ENCODE data around the gene EXOSC9.
"Not testable (repeated sequence)": the region's sequence is repeated elsewhere in the genome, so short reads cannot be mapped to it uniquely, and the experiment has no call there.

The EXOSC9 gene, protein sequence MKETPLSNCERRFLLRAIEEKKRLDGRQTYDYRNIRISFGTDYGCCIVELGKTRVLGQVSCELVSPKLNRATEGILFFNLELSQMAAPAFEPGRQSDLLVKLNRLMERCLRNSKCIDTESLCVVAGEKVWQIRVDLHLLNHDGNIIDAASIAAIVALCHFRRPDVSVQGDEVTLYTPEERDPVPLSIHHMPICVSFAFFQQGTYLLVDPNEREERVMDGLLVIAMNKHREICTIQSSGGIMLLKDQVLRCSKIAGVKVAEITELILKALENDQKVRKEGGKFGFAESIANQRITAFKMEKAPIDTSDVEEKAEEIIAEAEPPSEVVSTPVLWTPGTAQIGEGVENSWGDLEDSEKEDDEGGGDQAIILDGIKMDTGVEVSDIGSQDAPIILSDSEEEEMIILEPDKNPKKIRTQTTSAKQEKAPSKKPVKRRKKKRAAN

DNA sequence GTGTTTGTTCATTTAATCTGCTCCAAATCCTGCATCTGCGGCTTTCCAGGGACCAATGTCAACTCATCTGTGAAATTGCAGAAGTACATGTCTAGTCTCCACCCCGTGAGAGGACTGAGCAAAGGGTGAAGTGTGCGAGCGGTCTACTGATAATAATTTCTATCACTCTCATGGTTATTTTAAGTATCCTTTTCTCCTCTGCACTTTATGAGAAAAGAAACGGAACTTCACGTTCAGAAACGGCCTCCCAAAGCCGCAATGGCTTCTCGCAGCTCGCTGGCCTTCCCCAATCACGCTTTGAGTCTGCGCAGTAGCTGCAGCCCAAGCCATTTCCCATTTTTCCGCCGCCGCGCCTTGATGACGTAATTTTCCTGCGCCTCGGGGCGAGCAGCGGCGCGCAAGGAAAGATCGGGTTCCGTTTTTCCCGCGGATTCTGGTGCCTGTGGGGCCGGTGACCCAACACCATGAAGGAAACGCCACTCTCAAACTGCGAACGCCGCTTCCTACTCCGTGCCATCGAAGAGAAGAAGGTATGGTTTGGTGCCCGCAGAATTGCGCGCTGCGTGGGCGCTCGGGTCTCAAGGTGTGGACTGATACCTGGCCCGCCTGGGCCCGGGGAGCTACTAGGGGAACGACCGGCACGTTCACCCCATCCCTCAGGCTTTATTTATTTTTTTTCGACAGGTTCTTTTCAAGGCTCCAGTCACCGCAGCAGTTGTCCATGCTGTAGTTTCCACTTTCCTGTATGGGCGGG, at the start of gene EXOSC9:
Gene EXOSC9 (plus strand): TSS at position 363 of the 754 bp plus-strand sequence. CDS start 102 bp downstream, at position 465.
- peak; percentile 94 for DNase-seq

DNA sequence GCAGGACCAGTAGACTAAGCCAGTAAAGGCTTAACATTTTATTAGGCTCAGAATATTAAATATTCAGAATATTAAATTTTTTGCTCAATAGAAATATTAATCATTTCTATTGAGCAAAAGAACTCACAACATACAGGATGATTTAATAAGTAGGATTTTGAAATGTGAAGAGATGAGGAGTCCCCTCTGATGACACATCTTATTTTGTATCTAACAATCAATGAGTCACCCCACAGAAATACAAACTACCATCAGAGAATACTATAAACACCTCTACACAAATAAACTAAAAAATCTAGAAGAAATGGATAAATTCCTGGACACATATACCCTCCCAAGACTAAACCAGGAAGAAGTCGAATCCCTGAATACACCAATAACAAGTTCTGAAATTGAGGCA, 49.0 kb upstream of the EXOSC9 start:
- DNase-seq: not testable (repeated sequence)

DNA sequence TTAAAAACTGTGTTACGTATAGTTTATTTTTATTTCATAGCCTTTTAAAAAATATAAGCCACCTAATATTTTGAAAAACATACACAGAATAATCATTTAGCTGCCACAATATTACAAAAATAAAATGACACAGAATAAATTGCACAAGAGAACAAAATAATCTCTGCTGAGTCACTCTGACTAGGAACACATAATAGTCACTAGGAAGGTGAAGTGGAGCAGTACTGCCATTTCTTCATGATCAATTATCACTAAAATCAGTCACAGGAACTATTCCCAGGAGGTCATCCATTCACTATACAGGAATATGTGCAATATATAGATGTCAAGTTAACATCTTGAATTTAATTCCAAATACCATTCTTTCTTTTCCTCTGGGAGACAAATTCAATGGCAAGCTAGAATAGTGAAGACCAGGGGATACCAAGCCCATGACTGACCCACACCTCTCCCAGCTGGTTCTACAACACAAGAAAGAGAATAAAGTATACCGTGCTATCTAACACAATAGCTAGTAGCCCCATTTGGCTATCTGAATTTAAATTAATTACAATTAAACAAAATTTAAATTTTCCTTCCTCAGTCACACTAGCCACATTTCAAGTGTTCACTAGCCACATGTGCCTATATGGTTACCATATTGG, 42.1 kb upstream of the EXOSC9 start:
- no peak for DNase-seq

DNA sequence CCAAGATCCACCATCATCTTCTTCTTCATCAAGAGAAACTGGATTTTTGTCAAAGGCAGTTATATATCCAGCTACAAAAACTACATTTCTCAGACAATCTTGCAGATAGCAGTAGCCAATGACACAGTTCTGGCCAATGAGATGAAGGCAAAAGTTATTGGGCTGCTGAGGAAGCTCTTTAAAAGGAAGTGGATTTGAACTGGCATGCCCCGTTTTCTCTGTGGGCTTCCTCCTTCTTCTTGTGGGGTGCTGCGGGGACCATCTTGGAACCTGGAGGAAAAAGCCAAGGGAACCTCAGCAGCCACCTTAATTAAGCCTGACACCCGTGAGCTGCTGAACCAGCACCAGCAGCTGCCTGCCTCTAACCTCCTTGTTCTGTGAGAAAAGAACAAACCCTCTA, 40.9 kb upstream of the EXOSC9 start:
- DNase-seq: no peak

DNA sequence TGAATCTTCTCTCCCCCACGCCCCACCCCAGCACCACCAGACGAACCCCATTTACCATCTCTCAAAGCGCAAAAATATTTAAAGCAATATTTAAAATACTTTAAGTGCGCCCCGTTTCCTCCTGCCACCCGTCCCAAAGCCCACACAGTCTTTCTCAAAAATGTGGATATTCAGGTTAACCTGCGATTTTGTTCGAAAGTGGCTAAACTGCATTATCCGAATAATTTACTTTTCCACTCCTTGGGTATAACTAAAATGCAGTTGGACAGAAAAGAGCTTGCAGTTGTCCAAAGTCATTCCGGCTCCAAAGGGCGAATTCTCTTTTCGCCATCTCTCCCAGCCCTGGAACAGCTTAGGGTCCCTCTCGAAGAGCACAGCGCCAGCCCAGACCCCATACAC, 36.8 kb upstream of the EXOSC9 start:
- DNase-seq: no peak

DNA sequence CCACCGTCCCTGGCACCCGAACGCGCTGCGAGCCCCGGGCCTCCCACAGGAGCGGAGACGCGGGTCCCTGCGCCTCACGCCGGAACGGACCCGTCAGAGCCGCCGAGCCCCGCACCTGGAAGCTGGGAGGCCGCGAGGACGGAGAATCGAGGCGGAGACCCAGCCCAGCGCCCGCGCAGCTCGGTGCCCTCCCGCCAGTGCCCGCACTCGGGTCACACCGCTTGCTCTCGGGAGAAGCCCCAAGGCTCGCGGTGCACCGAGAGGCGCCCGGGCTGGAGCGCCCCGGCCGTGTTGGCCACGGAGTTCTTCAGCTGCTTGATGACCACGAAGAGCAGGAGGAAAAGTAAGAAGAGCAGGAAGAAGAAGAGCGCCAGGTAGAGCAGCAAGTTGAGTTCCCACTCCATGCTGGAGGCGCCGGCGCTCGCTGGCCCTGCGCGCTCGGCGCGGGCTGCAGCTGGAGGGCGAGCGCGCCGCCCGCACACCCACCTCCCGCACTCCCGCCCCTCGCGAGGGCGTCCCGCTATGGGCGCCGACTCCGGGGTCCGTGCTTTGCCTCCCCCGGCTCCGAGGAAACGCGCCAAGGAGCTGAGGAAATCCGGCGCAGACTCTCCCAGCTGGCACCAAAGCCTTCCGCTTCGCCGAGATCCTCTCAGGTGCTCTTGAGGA, 36.3 kb upstream of the EXOSC9 start, which contains the start of gene SMIM43:
Gene SMIM43 (minus strand): TSS at position 463 of the 666 bp plus-strand sequence. CDS start 59 bp downstream, at position 404.
- DNase-seq: no peak

DNA sequence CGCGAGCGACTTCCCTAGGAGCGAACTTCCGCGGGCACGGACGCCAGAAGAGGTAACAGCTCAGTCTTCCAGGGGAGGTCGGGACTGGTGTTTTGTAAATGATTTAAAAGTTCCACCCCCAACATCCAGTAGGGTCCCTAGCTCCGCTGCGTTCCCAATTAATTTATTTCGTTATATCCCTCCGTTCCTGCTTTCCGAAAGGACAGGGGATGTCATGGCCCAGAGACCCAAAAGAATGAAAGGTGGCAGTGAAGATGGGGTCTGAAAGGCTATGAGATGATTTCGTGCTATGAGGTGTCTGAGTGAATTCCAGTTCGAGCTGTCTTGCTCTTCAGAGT, 35.8 kb upstream of the EXOSC9 start:
- DNase-seq: no peak

DNA sequence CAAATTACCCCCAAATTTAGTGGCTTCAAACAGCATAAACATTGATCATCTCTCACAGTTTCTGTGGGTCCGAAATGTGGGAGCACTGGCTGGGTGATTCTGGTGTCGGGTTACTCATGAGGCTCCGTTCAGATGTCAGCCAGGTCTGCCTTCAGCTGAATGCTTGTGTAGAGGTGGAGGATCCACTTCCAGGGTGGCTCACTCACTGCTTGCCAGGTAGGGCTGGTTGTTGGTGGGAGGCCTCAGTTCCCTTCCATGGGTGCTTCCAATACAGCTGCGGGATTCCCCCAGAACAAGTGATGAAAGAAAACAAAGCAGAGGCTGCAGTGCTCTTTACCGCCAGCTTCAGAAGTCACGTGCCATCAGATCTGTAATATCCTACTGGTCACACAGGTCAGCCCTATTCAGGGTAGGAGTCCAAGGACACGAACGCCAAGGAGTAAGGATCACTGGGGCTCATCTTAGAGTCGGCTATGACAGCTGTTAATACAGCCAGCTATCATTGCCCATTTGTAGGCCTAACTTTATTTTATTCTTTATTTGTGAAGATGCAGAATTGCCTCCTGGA, 35.1 kb upstream of the EXOSC9 start:
- no peak for DNase-seq

DNA sequence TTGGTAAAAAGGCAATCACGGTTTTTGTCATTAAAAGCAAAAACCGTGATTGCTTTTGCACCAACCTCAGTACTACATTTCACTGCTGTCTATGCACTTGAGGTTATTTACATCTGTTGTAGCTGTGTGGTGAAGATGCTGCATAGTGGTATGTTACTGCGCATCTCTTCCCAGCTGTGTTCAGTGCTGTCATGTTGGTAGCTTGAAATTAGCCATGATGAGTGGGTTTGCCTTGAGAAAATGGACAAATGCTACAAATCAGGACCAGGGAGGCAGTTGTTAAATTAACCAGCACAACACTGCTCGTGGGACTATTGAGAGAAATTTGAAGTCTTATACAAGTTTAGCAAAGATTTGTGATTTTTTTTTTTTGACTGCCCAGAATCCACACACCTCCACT, 34.0 kb upstream of the EXOSC9 start:
- DNase-seq: no peak

DNA sequence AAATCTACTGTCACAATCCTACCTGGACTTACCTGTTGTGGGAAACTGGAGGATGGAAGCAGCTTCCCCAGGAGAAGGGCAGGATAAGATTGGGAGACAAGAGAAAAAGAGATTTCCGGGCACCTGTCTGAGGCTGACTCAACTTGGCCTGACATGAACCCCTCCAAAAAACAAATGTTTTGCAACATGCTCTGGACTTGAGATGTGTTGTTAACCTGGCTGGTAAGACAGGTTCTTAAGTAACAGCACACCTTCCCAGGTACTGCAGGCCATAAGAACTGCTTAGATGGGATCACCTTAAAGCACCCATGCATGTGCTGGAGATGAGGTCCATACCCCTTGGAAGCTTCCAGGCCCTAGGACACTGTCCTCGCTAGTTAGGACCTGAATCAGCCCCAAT, 31.8 kb upstream of the EXOSC9 start:
- no peak for DNase-seq

DNA sequence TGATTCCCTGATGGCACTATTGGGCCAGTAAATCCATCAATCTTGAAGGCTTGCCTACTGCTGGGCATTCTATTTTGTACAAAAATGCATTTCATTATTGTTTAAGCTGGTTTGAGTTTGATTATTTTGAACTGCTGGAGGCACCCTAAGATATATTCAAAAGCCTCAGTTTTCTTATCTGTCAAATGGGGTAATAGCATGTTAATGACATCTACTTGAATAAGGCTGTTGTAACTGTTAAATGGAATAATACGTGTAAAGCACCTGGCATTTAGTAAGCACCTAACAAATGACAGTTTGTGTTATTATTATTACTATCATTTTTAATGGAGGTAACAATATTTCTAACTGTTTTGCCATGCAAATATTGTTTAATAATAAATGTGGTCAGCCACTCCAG, 29.3 kb upstream of the EXOSC9 start:
- no peak for DNase-seq

DNA sequence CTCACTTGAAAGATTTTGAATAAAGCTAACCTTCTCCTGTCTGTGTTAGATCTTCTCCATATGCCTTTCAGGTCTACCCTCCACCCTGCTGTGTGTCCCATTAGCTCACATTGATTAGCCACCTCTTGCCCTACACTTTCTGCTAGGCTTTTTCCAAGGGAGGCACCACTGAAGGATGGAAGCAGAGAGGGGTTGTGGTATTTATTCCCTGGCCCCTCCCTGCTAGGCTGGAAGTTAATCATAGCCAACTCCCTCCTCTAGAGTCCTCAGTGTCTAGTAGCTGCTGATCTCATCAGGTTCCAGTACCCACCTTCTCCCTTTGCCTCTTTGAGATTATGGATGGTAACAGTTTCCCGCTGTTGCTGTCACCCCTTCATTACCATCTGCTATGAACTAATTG, 27.2 kb upstream of the EXOSC9 start:
- no peak for DNase-seq

DNA sequence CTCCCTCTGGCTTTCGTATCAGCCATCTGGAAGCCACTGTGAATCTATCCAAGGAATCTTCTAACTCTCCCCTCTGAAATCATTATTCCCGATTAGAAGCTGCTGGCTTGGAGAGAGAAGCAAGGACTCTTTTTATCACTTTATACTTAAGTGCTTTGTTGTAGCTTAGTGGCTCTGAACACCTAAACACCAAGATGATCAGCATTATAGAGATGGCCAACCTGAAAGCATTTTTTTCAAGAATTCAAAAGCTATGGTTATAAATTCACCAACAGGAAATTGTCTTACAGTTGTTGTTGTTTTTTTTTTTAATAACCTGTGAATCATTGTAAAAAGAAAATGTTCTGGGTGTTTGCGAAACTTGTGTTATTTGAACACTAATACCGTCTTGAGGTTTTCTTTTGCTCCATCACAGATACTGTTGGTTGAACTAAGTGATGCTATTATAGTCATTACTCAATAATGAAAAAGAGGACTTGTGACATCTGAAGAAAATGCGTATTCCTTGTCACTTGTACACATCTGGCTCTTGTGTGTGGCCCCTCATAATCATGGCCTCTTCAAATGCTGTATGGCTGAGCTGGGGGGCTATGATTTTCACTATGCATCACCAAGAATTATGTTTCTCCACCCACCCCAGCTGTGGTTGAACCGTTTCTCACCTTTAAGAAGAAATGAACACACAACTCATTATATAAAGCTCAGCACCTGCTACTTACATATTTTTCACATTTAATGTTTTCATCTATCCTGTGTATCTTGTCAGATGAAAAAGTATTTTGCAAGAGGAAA, 24.3 kb upstream of the EXOSC9 start:
- DNase-seq: no peak

DNA sequence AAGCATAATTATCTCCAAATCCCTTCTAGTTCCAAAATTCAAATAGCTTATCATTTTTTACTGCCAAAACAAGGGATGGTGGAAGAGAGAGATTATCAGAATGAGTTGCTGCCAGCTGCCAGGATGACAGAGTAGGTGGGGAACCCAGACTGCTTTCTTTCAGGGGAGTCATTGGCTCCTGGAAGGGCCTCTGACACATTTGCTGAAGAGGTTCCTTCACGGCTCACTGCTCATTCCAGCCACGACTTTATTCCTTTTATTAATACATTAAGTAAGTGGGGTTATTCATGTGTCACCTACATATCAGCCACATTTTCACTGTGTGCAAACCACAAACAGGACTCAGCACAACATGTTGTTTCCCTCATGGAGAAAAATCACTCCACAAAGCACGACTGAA, 23.5 kb upstream of the EXOSC9 start:
- no peak for DNase-seq

DNA sequence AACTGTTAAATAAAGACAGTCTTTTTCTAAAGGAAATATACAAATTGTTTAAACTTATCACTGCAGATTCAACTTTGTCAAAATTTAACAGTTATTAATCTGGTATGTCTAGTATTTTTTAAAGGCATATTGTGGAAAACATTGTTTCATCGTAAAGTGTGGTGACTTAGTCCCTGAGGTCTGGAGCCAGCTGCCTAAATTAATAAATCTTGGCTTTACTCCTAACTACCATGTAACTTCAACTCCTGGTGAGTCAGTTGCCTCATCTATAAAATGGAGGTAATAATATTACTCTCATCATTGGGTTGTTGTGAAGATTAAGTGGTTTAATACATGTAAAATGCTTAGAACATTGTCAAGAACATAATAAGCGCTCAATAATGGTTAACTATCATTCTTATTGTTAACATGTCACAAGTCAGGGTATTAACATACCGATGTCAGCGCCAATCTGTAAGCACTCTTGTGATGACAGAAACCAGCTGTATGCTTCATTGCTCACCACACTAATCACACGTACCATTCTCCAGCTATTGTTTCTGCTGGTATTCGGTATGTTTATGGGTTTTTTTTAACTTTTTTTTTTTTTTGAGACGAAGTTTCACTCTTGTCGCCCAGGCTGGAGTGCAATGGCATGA, 22.0 kb upstream of the EXOSC9 start:
- DNase-seq: no peak

DNA sequence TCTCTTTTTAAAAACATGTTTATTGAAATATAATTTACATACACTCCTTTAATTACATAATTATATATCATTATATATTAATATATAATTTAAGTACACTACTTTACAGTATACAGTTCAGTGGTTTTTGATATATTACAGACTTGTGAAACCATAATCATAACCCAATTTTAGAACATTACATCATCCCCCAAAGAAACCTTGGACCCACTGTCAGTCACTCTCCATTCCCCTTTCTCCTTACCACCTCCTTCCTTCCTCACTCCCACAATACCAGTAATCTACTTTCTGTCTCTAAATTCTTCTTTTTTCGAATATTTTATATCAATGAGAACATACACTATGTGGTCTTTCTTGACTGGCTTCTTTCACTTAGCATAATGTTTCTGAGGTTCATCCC, 17.9 kb upstream of the EXOSC9 start:
- DNase-seq: no peak

DNA sequence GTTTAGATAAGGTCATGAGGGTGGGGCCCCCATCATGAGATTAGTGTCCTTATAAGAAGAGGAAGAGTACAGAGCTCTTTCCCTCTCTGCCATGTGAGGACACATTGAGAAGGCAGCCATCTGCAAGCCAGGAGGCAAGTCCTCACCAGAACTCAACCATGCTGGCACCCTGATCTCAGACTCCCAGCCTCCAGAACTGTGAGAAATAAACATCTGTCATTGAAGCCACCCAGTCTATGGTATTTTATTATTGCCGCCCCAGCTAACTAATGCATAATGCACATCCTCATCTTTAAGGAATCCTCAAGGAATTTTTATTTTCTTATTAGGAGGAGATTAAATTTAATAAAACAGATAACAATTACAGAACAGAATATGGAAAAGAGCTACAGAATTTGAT, 16.7 kb upstream of the EXOSC9 start:
- DNase-seq: no peak

DNA sequence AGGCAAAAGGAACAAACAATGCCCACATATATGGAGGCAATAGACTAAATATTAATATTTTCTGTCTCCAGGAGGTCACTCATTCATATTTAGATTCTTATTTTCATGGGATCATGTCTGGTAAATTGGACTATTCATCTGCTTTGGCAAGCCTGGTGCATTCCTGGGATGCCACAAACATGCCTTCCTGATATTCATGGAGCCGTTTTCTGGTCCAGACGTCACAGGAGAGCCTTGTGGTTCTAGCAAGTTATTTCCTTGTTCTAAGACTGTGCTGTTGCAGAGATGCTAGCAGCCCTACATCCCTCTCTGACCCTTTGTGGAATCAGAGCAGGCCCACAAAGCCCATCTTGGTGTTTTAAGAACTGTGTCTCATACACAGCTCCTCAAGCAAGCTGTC, 16.1 kb upstream of the EXOSC9 start:
- DNase-seq: no peak

DNA sequence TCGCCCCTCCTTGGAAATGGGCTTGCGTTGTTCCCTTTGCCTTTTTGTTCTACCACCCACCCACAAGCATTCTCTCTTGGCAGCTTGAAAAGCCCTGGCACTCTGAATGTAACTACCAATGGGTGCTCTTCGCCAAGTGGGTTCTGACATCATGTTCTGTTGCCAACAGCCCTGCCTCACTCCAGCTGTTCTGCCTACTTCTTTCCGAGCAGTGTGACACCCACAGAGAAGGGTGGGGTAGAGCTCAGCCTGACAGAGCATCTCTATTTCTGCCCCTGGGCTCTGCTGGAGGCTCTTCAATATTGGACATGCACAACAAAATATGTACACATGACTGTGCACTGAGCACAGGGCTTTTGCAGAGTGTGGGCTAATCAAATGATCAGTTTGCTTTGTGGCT, 15.6 kb upstream of the EXOSC9 start:
- DNase-seq: no peak

DNA sequence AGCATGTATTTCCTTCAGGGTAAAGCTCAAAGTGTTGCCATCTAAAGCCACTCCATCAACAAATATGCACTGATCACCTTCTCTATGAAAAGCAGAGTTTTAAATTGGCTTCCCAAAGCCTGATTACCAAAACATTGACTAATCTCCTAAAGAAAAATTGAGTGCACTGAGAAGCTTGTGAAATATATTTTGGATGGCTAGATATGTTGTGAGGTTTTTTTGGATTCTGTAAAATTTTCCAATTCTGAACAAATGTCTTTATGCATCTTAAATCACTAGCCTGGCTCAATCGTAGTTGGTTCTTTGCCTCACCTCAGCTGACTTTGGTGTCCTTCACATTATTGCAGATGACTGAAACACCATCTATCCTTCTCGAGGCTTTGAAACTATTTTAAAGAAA, 14.9 kb upstream of the EXOSC9 start:
- no peak for DNase-seq

DNA sequence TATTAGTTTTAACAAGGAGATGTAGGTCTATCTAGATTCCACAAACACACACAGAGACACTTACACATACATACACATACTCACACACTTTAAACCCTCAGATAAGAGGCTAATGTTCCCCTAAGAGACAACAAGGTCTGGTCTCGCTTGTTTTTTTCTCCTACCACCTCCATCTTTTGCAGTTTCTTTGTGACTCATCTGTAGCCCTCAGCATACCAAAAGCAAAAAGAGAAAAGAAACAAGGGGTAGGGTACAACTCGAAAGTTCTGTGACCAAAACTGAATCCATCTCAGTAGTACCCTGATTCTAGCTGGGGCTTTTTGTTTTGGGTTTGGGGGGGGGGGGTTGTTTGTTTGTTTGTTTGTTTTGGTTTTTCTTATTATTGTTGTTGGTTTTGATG, 12.2 kb upstream of the EXOSC9 start:
- no peak for DNase-seq

DNA sequence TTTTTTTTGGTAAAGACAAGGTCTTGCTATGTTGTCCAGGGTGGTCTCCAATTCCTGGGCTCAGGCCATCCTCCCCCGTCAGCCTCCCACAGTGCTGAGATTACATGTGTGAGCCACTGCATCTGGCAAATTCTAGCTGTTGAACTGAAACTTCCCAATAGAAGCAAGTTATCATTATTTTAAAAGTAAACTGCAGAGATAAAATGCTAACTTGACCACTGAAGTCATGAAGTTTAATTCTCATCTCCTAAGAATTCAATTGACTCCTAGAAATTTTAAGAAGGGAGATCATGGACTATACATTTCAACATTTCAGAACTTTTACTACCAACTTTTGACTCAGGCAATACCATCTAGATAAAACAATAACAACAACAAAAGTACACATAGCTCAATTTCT, 11.7 kb upstream of the EXOSC9 start:
- DNase-seq: no peak
